ENCODE measurements around the gene MTHFD1. TPM values are rescaled to one million over a fixed set of nuclear protein-coding genes. Genes with fewer than 3 reads are reported as not detected.

MTHFD1 gene
- total RNA-seq, 2 experiments from 2014 or later: 231 to 238 TPM

DNA sequence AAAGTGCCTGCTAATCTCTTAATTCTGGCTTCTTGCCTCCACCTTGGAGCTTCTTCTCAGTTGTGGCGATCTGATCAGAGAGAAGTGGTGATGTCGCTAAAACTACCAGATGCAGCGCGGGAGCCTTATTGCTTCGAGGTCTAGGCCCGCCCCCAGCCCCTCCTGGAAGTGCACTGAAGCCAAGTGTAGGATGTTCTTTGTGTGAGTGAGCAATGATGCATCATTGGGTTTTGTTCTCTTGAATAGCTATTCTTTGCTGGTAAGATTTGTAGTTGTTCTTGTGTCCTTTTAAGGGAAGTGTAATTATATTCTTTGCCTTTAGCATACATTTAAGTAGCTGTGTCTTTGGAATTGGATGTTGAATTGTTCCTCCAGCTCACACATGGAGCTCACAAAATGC is 35.8 kb downstream of the MTHFD1 start:
- no peak overlapping the region for H3K4me3 Mint-ChIP-seq
- H3K36me3 Mint-ChIP-seq (ENCODE audit: low read depth): peaks cover 76% of the 10 kb centered on the region
- no peak overlapping the region for H3K27ac Mint-ChIP-seq
- DNase-seq (no peak), ATAC-seq (no peak)
- CTCF ChIA-PET: interaction anchor here (0.7 to 1.8 kb wide), 4 partner anchors 10 to 54 kb away, joined by 3 to 5 read pairs (median 4); no protein-coding TSS in a partner anchor
- peaks cover 4% of the 10 kb centered on the region for H3K4me1 Mint-ChIP-seq (ENCODE audit: low read depth)
- POLR2A ChIA-PET: interaction anchor here (1.3 to 1.5 kb wide), 2 partner anchors 36 to 85 kb away, joined by 3 read pairs; no protein-coding TSS in a partner anchor
- H3K27me3 Mint-ChIP-seq (ENCODE audit: low read depth): no peaks in the 10 kb centered on the region
- no peaks in the 10 kb centered on the region for H3K9me3 Mint-ChIP-seq (ENCODE audit: insufficient read depth)

DNA sequence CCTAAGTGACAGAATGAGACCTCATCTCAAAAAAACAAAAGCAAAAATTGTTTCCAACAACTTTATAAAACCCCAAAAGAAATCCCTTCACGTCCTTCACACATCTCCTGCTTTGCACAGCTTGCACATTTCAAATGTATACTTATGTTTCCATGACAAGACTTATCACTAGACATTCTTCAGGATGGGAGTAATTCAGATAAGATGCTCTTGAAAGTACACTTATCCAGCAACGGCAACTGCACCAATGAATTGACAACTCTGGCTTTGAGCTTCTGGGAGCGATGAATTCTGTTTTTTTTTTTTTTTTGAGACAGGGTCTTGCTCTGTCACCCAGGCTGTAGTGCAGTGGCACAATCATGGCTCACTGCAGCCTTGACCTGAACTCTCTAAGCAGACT is 46.4 kb downstream of the MTHFD1 start:
- no peak for ATAC-seq
- H3K27ac Mint-ChIP-seq: peak overlapping the region; percentile 47
- CTCF ChIA-PET: interaction anchor here (0.9 to 6.8 kb wide), 5 partner anchors 11 to 84 kb away, joined by 3 to 89 read pairs (median 3); no protein-coding TSS in a partner anchor

DNA sequence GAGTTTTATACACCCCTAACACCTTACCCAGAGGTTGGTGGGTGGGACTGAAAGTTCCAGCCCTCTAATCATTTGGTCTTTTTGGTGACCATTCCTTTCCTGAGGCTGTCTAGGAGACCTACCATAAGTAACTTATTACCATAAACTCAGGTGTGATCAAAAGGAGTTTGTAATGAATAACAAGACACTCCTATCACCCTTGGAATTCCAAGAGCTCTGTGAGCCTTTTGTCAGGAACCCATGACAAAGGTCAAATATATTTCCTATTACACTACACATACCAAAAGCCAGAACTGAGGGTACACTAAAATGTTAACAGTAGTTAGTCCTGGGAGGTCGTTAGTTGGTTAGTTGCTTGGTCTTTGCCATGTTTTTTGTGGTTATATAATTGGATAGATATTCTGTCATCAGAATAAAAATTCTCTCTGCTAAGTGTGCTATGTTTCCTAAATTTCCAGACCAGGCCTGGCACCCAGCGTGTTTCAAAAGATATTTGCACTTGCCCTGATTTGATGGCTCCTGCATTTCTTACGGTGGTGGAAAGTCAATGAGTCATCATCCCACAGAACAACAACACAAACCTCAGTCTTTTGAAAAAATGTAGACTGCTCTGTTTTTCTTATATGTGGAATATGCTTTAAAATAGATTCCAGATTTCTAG is 50.2 kb downstream of the MTHFD1 start:
- POLR2A ChIA-PET: no interaction called here
- peaks cover 76% of the 10 kb centered on the region for H3K36me3 Mint-ChIP-seq (ENCODE audit: low read depth)

More for the DNA sequence above, 46.4 kb downstream of the MTHFD1 start:
- Mint-ChIP-seq H3K27me3 (ENCODE audit: low read depth) (no peaks in the 10 kb centered on the region), H3K4me1 (ENCODE audit: low read depth) (peaks cover 16% of the 10 kb centered on the region), H3K4me3 (no peak overlapping the region), H3K9me3 (ENCODE audit: insufficient read depth) (no peaks in the 10 kb centered on the region), H3K36me3 (ENCODE audit: low read depth) (peaks cover 70% of the 10 kb centered on the region)
- DNase-seq: no peak
- POLR2A ChIA-PET: no interaction called here

DNA sequence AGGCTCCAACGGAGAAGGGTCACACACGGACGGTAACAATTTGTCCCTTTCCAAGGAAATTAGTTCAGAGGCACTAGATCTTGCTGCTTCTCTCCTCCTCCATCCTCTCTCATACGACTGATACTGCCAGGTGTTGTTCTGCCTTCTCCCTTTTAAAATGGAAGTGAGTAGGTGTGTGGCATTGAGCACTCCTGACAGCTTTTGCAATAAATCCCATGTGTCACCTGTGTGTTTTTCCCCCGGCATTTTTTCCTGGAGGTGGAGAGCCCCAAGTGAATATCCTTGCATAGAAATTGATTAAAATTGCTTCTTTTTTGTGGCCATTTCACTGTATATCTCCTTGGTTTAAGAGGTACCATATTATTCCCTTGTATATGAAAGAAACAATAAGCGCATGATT is 51.0 kb downstream of the MTHFD1 start:
- ChIA-PET POLR2A (no interaction called here), CTCF (interaction anchor here (0.7 to 3.7 kb wide), 4 partner anchors 9 to 95 kb away, joined by 3 to 33 read pairs (median 3); no protein-coding TSS in a partner anchor)
- no peak for DNase-seq
- no peaks in the 10 kb centered on the region for H3K27me3 Mint-ChIP-seq (ENCODE audit: low read depth)
- H3K36me3 Mint-ChIP-seq (ENCODE audit: low read depth): peaks cover 79% of the 10 kb centered on the region
- no peak for ATAC-seq
- no peak overlapping the region for H3K27ac Mint-ChIP-seq
- H3K9me3 Mint-ChIP-seq (ENCODE audit: insufficient read depth): no peaks in the 10 kb centered on the region
- H3K4me3 Mint-ChIP-seq: no peak overlapping the region
- H3K4me1 Mint-ChIP-seq (ENCODE audit: low read depth): peaks cover 22% of the 10 kb centered on the region

More for the DNA sequence above, 50.2 kb downstream of the MTHFD1 start:
- CTCF ChIA-PET: interaction anchor here (1.2 to 3.7 kb wide), 3 partner anchors 8 to 94 kb away, joined by 3 to 33 read pairs (median 3); no protein-coding TSS in a partner anchor
- H3K27me3 Mint-ChIP-seq (ENCODE audit: low read depth): no peaks in the 10 kb centered on the region
- ATAC-seq: peak; percentile 51
- no peaks in the 10 kb centered on the region for H3K9me3 Mint-ChIP-seq (ENCODE audit: insufficient read depth)
- H3K4me1 Mint-ChIP-seq (ENCODE audit: low read depth): peaks cover 16% of the 10 kb centered on the region
- no peak overlapping the region for H3K4me3 Mint-ChIP-seq
- peak overlapping the region; percentile 9 for H3K27ac Mint-ChIP-seq
- no peak for DNase-seq

DNA sequence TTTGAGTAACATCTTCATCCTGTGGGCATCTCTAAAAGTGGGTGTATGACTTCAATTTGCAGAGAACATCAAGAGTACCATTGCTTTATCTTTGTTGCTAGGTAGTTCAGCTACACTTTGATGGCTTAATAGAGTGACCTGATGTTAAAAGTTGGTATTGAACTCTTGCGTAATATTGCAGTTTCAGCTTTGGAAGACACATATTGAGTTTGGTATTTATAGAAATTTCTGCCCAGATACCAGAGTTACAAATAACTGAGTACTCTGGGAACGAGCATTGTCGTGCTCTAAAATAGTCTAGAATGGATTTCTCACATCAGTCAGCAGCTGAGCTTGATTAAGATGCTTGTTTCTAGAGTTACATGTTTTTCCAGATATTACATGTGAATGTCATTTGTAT is 52.3 kb downstream of the MTHFD1 start:
- ChIA-PET CTCF (interaction anchor here (3.7 kb wide), 1 partner anchor 10 kb away, joined by 33 read pairs; no protein-coding TSS in a partner anchor), POLR2A (no interaction called here)
- no peaks in the 10 kb centered on the region for H3K27me3 Mint-ChIP-seq (ENCODE audit: low read depth)
- H3K27ac Mint-ChIP-seq: no peak overlapping the region
- H3K36me3 Mint-ChIP-seq (ENCODE audit: low read depth): peaks cover 82% of the 10 kb centered on the region
- H3K4me3 Mint-ChIP-seq: no peak overlapping the region
- no peak for DNase-seq
- H3K4me1 Mint-ChIP-seq (ENCODE audit: low read depth): peaks cover 36% of the 10 kb centered on the region
- H3K9me3 Mint-ChIP-seq (ENCODE audit: insufficient read depth): no peaks in the 10 kb centered on the region
- ATAC-seq: no peak

DNA sequence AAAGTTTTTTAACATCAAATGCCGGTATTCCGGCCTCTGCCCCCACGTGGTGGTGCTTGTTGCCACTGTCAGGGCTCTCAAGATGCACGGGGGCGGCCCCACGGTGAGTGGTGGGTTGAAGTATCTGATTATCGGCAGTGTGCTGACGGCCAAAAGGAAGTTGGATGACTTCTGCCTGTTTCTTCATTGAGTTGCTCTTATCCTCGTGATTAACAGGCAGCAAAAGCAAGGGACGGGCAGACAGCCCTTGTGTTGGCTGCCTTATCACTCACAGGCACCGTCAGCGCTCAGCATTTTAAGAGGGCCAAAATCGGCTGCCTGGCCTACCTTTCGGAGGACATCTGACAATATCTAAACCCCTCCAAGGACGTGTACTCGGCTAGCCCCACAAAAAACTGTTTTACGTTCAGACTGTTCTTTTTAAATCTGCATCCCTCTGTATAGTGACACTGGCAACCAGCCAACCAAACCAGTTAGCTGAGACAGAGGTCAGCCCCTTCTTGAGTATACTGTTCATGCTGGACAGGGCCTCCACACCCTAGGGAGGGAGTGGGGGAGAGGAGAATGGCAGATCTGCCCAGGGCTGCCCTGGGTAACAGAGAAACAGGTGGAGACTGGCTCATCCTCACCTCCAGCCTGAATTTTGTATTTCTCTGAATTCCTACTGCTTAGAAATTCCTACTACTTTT is 54.3 kb downstream of the MTHFD1 start:
- CTCF ChIA-PET: interaction anchor here (11.2 kb wide), 1 partner anchor 12 kb away, joined by 111 read pairs; no protein-coding TSS in a partner anchor
- Mint-ChIP-seq H3K27me3 (ENCODE audit: low read depth) (no peaks in the 10 kb centered on the region), H3K27ac (no peak overlapping the region), H3K4me3 (no peak overlapping the region), H3K9me3 (ENCODE audit: insufficient read depth) (no peaks in the 10 kb centered on the region), H3K36me3 (ENCODE audit: low read depth) (peaks cover 72% of the 10 kb centered on the region), H3K4me1 (ENCODE audit: low read depth) (peaks cover 45% of the 10 kb centered on the region)
- DNase-seq (no peak), ATAC-seq (no peak)
- POLR2A ChIA-PET: no interaction called here

DNA sequence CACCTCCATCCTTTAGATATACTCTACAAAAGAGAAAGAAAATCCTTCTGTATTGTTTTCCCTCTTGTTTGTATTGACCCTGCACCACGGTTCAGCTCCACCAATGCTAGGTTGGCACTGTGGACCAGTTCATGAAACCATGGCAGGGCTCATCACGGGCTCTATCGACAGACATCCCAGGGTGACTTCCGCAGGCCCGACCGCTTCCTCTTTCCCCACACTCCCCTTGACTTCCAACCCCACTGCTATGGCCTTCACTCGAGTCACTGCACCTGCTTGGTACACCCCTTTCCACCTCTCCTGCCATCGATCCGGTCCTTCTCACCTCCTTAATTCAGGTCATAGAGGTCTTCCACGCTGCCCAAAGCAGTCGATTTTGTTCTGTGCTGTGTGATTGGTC is 56.0 kb downstream of the MTHFD1 start:
- no peak for DNase-seq
- Mint-ChIP-seq H3K36me3 (ENCODE audit: low read depth) (peaks cover 69% of the 10 kb centered on the region), H3K9me3 (ENCODE audit: insufficient read depth) (no peaks in the 10 kb centered on the region), H3K27me3 (ENCODE audit: low read depth) (no peaks in the 10 kb centered on the region), H3K27ac (peak overlapping the region; percentile 18), H3K4me1 (ENCODE audit: low read depth) (peaks cover 46% of the 10 kb centered on the region), H3K4me3 (no peak overlapping the region)
- no peak for ATAC-seq
- CTCF ChIA-PET: interaction anchor here (1.4 to 11.2 kb wide), 4 partner anchors 9 to 34 kb away, joined by 3 to 111 read pairs (median 10); no protein-coding TSS in a partner anchor
- POLR2A ChIA-PET: interaction anchor here (1.5 kb wide), 1 partner anchor 56 kb away, joined by 5 read pairs; the partner anchor contains the start of gene MTHFD1

DNA sequence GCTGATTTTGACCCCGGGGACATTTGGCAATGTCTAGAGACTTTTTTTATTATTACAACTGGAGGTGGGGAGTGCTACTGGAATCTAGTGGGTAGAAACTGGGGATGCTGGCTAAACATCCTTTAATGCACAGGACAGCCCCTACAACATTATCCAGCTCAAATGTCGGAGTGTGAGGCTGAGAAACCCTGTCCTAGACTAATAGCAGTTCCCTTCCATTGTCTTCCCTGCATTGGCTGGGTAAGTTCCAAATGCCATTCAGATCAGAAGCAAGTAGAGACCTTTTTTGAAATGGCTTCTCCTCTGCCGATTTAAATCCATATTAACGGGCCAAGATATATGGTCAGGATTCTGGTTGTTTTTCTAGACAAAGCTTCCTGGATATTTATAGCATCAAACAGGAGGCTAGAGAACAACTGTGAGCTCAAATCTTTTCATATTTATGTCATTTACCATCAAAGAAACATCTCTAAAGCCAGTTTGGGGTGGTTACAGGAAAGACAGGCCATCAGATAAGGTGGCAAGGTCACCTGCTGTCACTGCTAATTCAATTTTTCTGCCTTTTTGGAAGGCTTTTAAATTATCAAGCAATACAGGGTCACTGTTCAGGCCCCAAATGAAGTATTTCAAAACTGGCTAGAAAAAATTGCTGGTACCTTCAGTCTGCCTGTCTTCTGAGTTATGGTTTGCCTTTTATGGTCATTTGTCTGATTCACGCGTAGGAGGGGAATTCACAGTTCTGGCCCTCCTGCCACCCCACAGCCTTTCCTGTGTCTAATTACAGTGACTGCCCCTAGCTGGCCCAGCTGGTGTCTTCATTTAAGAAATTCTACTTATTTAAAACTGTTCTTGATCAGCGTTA is 57.1 kb downstream of the MTHFD1 start:
- ATAC-seq (peak; percentile 75), DNase-seq (peak; percentile 63)
- H3K36me3 Mint-ChIP-seq (ENCODE audit: low read depth): peaks cover 70% of the 10 kb centered on the region
- peak overlapping the region; percentile 91 for H3K27ac Mint-ChIP-seq
- peaks cover 54% of the 10 kb centered on the region for H3K4me1 Mint-ChIP-seq (ENCODE audit: low read depth)
- H3K9me3 Mint-ChIP-seq (ENCODE audit: insufficient read depth): no peaks in the 10 kb centered on the region
- CTCF ChIA-PET: interaction anchor here (0.6 to 11.2 kb wide), 8 partner anchors 10 to 192 kb away, joined by 3 to 111 read pairs (median 4); no protein-coding TSS in a partner anchor
- no peak overlapping the region for H3K4me3 Mint-ChIP-seq
- POLR2A ChIA-PET: interaction anchor here (0.8 to 2.9 kb wide), 4 partner anchors 19 to 60 kb away, joined by 3 to 9 read pairs (median 6); partner anchors contain the start of gene ZBTB1
- H3K27me3 Mint-ChIP-seq (ENCODE audit: low read depth): no peaks in the 10 kb centered on the region

DNA sequence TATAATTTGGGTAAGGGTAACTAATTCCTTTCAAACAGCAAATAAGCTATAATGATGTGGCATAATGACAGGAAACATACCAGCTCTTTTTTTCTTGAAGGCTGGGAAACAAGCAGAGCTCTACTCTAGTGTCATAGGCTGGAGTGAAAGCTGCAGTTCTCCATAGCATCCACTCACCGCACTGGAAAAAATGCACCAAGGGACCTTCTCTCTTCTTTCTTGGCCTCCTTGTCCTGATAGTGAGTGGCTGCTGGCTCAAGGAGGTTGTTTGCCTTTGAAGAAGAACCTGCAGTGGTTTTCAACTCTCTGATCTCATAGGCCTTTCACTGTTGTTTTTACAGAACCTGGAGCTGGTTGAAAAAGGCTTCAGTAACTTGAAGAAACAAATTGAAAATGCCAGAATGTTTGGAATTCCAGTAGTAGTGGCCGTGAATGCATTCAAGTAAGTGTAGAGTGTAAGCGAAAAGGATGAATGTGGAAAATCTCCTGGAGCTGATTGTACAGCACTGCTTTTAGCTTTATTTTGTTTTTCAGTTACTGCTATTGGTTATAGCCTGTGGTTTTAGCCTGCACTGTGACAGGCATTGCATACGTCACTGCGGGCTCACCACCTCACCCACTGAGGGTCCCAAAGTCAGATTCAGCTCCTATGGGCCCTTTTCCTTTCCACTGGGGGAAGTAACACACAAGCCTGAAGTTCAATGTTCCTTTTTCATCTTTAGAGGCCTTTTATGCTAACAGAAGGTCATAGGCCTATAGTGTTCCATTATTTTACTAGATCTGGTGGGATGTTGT is 59.9 kb downstream of the MTHFD1 start:
- peaks cover 58% of the 10 kb centered on the region for H3K4me1 Mint-ChIP-seq (ENCODE audit: low read depth)
- POLR2A ChIA-PET: interaction anchor here (0.6 to 1.6 kb wide), 6 partner anchors 11 to 110 kb away, joined by 3 to 5 read pairs (median 4); partner anchors contain the start of genes AKAP5 and ZBTB1
- H3K9me3 Mint-ChIP-seq (ENCODE audit: insufficient read depth): no peaks in the 10 kb centered on the region
- peak overlapping the region; percentile 87 for H3K27ac Mint-ChIP-seq
- ATAC-seq (peak; percentile 29), DNase-seq (peak; percentile 42)
- no peaks in the 10 kb centered on the region for H3K27me3 Mint-ChIP-seq (ENCODE audit: low read depth)
- H3K4me3 Mint-ChIP-seq: peak overlapping the region; percentile 30
- CTCF ChIA-PET: interaction anchor here (0.7 to 11.2 kb wide), 9 partner anchors 14 to 145 kb away, joined by 3 to 111 read pairs (median 5); partner anchors contain the start of gene MTHFD1
- H3K36me3 Mint-ChIP-seq (ENCODE audit: low read depth): peaks cover 65% of the 10 kb centered on the region

DNA sequence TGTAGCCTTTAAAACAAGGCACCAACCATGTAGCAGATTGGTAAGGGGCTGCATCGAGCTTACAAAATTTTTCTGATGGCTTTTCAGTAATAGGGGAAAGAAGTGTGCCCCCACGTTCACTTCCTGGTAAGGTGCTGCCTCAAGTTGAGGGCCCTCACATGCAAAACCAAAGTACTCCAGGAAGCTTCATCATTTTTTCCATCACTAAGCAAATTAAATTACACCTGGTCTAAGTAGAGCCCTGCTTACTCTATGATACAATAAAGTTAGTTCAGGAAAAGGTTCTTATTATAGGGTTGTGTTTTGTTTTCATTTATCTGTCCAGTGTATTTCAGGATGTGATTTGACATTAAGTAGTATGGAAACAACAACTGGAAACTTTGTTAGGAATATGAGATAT is 62.1 kb downstream of the MTHFD1 start:
- ChIA-PET POLR2A (interaction anchor here (1.3 to 1.6 kb wide), 3 partner anchors 20 to 63 kb away, joined by 3 to 5 read pairs (median 3); partner anchors contain the start of gene MTHFD1), CTCF (interaction anchor here (0.8 to 11.2 kb wide), 5 partner anchors 12 to 59 kb away, joined by 3 to 111 read pairs (median 13); no protein-coding TSS in a partner anchor)
- H3K4me3 Mint-ChIP-seq: no peak overlapping the region
- H3K4me1 Mint-ChIP-seq (ENCODE audit: low read depth): peaks cover 40% of the 10 kb centered on the region
- peak overlapping the region; percentile 69 for H3K27ac Mint-ChIP-seq
- peak; percentile 37 for ATAC-seq
- peaks cover 60% of the 10 kb centered on the region for H3K36me3 Mint-ChIP-seq (ENCODE audit: low read depth)
- H3K27me3 Mint-ChIP-seq (ENCODE audit: low read depth): no peaks in the 10 kb centered on the region
- no peak for DNase-seq
- no peaks in the 10 kb centered on the region for H3K9me3 Mint-ChIP-seq (ENCODE audit: insufficient read depth)
